Right forelimb (tissue), 1 donor: ENCODE measurements around the gene WLS.

Source experiments
- DNase-seq: peaks from one replicate; pipeline ENCODE4 v3.0.0-alpha.2; 2018

Gene WLS

GRCh38 chr1:68128157-68128556, 104.2 kb downstream of the WLS start:
- DNase-seq: no peak

GRCh38 chr1:68121536-68121935, 110.8 kb downstream of the WLS start:
- peak; percentile 35 for DNase-seq

DNA sequence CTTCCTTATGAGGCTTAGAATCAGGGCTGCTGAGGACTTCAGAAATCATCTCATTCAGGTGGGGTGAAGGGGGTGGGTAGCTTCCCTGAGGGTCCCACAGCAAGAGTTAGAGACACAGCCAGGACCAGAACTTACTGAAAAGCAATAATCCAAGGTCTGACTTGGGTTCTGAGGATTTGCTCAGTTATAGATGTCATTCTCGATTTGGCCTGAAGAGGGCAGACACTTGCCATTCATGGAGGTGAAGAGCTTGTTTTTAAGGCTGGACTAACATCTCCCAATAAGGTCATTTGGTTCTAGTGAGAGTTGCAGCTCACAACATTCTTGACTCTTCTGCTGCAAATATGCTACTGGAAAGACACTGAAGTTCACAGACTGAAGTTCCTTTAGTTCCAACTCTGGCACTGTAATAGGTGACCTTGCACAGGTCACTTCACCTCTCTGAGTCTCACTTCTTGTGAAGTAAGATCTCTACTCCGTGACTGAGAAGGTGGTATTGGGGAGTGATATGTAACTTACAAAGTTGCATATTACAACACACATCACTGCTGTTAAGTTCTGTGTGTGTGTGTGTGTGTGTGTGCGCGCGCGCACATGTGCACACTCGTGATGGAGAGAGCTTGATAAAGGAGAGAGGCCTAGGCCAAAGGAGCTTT, 112.1 kb downstream of the WLS start:
- peak; percentile 53 for DNase-seq

DNA sequence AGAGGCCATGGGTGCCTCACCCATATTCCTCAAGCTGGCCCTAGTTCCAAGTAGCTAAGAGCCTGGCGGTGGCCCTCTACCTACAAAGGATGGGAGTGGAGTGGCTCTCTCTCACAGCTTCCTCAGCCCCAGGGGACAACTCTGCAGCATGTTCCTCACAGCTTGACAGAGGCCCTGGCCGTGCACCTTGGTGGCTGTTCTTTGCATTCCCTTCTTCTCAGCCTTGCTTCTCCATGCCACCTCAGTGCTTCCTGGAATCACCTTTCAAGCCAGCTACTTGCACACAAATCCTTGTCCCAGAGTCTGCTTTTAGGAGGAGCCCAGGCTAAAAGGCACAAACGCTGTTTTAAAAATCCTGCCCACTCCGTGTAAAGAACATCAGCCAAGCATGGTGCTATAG, 112.9 kb downstream of the WLS start:
- DNase-seq: no peak

DNA sequence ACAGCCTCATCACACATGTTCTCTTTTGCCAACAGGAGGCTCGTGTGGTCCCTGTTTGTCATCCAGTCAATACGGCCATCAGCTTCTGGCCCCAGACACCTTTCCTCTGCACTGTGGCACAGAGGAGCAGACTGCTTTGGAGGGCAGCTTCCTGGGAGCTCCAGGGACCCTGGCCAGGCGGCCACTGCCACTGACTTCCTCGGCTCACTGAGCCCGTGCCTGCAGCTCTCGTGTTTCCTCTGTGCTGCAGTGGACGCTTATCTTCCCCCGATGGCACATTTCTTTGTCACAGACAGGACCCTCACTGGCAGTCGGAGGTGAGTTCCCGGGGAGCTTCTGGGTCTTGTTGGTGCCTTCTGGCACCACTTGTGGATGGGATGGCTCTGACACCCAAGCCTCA, 114.9 kb downstream of the WLS start:
- peak; percentile 28 for DNase-seq

DNA sequence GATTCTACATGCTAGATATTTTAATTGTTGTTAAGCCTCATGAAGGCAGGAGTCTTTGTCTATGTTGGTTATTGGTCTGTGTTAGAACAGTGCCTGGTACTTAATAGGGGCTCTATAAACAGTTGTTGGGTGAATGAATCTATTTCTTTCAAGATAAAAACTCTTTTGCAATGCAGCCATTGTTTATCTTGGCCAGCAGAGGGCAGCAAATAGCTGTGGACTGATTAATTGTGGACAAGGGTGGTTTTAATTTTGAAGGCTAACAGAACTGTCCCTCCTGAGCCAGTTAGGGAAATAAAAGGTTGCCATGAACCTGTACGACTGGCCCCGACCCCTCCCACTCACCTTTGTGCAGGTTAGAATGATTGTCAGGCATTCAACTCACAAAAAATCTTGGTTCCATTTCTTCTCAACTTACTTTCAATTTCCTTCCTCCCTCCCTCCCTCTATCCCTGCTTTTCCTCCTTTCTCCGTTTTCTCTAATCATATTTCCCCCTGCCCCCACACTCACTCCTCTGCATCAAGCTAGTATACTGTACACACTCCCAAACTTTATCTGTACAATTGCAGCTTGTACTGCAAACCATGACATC, 115.6 kb downstream of the WLS start:
- peak; percentile 71 for DNase-seq

- no peak for DNase-seq
Observed at GRCh38 chr1:68115308-68115707, 117.0 kb downstream of the WLS start.

GRCh38 chr1:68113966-68114365, 118.4 kb downstream of the WLS start:
- DNase-seq: no peak

DNA sequence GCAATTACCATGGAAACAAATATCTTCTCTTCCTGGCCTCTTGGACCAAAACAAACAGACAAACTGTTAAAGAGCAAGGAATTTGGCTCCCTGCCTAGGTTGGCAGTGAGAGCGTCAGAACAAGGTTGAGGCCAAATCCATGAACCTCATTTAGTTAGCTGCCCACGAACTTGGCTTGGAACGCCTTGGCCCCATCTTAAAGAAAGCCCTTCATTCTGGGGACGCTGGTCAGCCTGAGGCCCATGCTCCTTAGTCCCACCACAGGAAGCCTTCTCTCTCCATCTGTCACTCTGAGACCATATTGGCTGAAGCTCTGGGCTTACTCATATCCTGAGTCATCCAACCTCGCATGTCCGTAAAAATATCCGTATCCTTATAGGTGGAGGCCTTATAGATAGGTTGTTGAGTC, 119.5 kb downstream of the WLS start:
- DNase-seq: no peak

DNA sequence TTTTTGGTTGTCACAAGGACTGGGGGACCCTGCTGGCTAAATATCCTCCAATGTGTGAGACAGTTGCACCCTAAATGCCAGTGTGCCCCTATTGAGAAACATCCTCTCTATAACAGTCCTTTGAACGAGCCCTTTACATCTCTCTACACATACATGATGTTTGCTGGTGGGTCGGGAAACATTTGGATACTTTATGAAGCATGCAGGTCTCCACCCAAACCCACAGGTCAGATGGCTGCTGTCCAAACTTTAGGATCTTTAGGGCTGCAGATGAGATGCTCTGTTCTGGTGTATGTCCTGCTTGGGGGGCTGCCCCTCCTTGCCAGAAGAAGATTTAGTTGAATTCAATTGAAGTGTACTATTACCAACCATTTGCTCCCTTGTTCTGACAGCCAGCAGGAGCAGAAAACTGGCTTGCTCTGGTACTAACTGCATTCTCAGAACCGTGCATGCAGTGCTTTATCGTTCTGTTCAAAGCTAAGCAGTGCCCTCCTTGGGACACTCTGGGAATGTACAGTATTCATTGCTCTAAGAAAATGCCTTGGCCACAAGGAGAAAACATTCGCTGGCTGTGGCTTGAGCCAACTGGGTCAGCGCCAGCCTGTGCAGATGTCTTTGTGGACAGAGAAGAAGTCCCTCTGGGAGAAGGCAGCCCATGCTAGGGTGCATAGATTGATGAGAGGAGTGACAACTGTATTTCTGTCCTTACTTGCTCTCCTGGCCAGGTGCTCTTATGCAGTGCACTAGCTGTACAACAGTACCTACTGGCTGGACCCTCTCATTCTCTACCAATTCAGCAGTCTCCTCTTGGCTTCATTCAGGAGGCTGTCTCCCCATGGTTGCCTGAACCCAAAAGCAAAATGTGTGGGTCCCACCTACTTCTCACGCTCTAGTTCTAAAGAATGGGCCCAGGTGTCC, 120.5 kb downstream of the WLS start:
- DNase-seq: peak; percentile 77

- no peak for DNase-seq
Observed at GRCh38 chr1:68107771-68108170, 124.6 kb downstream of the WLS start.

GRCh38 chr1:68103884-68104554, 128.3 kb downstream of the WLS start:
- DNase-seq: no peak

- DNase-seq: no peak
Observed at GRCh38 chr1:68103011-68103545, 129.2 kb downstream of the WLS start.

DNA sequence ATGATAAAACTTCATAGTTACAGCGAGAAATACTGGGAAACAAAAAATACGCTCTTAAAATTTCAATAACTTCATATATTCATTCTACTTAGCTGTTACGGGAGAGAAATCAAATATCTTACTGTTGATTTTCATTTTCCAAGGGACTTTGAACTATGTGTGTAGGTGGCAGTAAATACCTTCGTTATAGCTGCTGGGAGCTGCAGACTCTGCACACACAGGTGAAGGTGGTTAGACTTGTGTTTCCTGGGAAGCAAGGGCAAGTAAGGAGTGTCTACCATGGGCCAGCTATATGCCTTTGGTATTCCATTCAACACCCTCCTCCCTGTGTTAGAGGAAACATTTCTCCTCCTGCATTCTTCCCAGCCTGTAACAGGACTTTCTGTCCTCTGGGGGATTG, 130.5 kb downstream of the WLS start:
- DNase-seq: no peak

GRCh38 chr1:68100571-68100970, 131.8 kb downstream of the WLS start:
- no peak for DNase-seq

DNA sequence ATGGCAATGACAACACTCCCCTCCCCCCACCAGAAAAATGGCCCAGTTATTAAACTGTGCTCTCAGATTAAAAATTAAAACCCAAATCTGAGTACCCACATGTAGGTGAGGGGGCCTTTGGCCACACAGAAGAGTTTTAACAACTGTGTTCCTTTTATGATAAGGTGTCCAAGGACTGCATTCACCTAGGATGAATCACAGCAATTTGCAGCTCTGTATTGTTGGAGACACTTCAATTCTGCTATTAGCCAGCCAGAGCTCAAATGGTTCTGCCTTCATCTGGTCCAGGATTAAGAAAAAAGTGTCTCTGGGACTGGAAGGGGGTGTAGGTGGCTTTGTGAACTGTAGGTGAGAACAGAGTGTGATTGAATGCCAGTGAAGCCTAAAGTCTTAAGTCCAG, 138.6 kb downstream of the WLS start:
- DNase-seq: no peak

- no peak for DNase-seq
Observed at GRCh38 chr1:68087184-68087583, 145.1 kb downstream of the WLS start.

DNA sequence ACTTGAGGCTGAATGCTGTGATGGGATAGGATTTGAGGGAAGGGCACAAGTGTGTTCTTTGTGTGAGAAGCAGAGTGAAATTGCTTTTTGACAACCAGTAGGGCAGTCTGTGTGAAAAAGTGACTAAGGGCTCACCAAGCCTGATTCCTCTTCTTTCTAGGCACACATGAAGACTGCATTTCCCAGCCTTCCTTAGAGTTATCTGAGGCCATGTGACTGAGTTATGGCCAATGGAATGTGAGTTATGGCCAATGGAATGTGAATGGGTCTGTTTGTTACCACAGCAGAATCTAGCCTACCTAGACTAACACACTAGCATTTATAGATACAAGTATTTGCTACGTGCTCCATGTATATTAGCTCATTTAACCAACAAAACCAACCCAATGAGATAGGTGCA, 146.6 kb downstream of the WLS start:
- DNase-seq: no peak

DNA sequence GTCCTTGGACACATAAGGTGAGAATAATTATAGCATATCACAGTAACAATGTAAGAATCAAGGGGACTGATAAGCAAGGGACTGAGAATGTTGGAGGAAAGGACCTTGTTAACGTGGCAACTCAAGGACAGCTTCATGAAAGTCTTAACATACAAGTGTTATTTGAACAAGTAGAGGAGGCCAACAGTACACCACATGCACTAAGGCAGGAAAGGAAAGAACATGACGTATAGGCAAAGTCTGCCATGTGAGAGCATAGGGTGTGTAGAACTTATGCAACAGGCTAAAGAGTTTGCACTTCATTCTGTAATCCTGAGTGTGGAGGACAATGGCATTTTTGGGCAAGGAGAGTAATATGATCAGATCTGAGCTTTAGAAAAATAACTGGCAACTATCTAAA, 148.6 kb downstream of the WLS start:
- no peak for DNase-seq

GRCh38 chr1:68081775-68082283, 150.5 kb downstream of the WLS start:
- no peak for DNase-seq

- DNase-seq: no peak
Observed at GRCh38 chr1:68078647-68079046, 153.7 kb downstream of the WLS start.
